Measurements from ENCODE around the gene ZMYM3.

GRCh38 chrX:71225676-71226075, 28.3 kb downstream of the ZMYM3 start:
- TF ChIP-seq EZH2 (IDR thresholded peaks at IDR 0.05; ENCODE audit: low read length) (no peak), CTCF (optimal IDR thresholded peaks at IDR 0.05 in 1 of 3, IDR thresholded peaks at IDR 0.05 in 1 of 3, conservative IDR thresholded peaks at IDR 0.05 in 1 of 3; ENCODE audit: extremely low read depth in 1 of 3, insufficient read depth in 2 of 3, low read length in 3 of 3) (no peak)
